Measurements from ENCODE around the gene HS6ST2. TPM values are rescaled to one million over a fixed set of nuclear protein-coding genes. Genes with fewer than 3 reads are reported as not detected.
"Not testable (repeated sequence)": the region's sequence is repeated elsewhere in the genome, so short reads cannot be mapped to it uniquely, and the experiment has no call there.

Gene HS6ST2
- polyA plus RNA-seq, 3 donors: 24.4 to 25.8 (median 25.2) TPM

GRCh38 chrX:132945055-132945599 is 13.3 kb downstream of the HS6ST2 start:
- DNase-seq (ENCODE audit: low read depth in 3 of 3, low spot score in 2 of 3): not testable (repeated sequence)

GRCh38 chrX:132940727-132941327 is 17.6 kb downstream of the HS6ST2 start:
- DNase-seq (ENCODE audit: low read depth in 3 of 3, low spot score in 2 of 3): no peak

GRCh38 chrX:132933170-132933569 is 25.3 kb downstream of the HS6ST2 start:
- no peak for DNase-seq (ENCODE audit: low read depth in 3 of 3, low spot score in 2 of 3)

- DNase-seq (ENCODE audit: low read depth in 3 of 3, low spot score in 2 of 3): no peak
Measured at GRCh38 chrX:132924426-132924825, 34.0 kb downstream of the HS6ST2 start.

GRCh38 chrX:132918523-132918922 is 39.9 kb downstream of the HS6ST2 start:
- no peak for DNase-seq (ENCODE audit: low read depth in 3 of 3, low spot score in 2 of 3)

- DNase-seq (ENCODE audit: low read depth in 3 of 3, low spot score in 2 of 3): no peak
Measured at GRCh38 chrX:132916349-132916748, 42.1 kb downstream of the HS6ST2 start.

- no peak for DNase-seq (ENCODE audit: low read depth in 3 of 3, low spot score in 2 of 3)
Measured at GRCh38 chrX:132909643-132910042, 48.8 kb downstream of the HS6ST2 start.

- DNase-seq (ENCODE audit: low read depth in 3 of 3, low spot score in 2 of 3): no peak
Measured at GRCh38 chrX:132908891-132909290, 49.5 kb downstream of the HS6ST2 start.

GRCh38 chrX:132900633-132901293 is 57.7 kb downstream of the HS6ST2 start:
- no peak for DNase-seq (ENCODE audit: low read depth in 3 of 3, low spot score in 2 of 3)

GRCh38 chrX:132887569-132887968 is 70.9 kb downstream of the HS6ST2 start:
- no peak for DNase-seq (ENCODE audit: low read depth in 3 of 3, low spot score in 2 of 3)

GRCh38 chrX:132883358-132883915 is 75.0 kb downstream of the HS6ST2 start:
- no peak for DNase-seq (ENCODE audit: low read depth in 3 of 3, low spot score in 2 of 3)

- not testable (repeated sequence) for DNase-seq (ENCODE audit: low read depth in 3 of 3, low spot score in 2 of 3)
Measured at GRCh38 chrX:132880753-132881152, 77.7 kb downstream of the HS6ST2 start.

GRCh38 chrX:132877954-132878536 is 80.4 kb downstream of the HS6ST2 start:
- no peak for DNase-seq (ENCODE audit: low read depth in 3 of 3, low spot score in 2 of 3)

GRCh38 chrX:132876523-132877338 is 81.7 kb downstream of the HS6ST2 start:
- peak in 1 of 3 donors; percentile 30 for DNase-seq (ENCODE audit: low read depth in 3 of 3, low spot score in 2 of 3)

- DNase-seq (ENCODE audit: low read depth in 3 of 3, low spot score in 2 of 3): no peak
Measured at GRCh38 chrX:132875650-132876522, 82.5 kb downstream of the HS6ST2 start.

- DNase-seq (ENCODE audit: low read depth in 3 of 3, low spot score in 2 of 3): no peak
Measured at GRCh38 chrX:132862562-132862961, 95.9 kb downstream of the HS6ST2 start.

GRCh38 chrX:132861076-132861475 is 97.4 kb downstream of the HS6ST2 start:
- no peak for DNase-seq (ENCODE audit: low read depth in 3 of 3, low spot score in 2 of 3)

GRCh38 chrX:132860200-132860599 is 98.2 kb downstream of the HS6ST2 start:
- no peak for DNase-seq (ENCODE audit: low read depth in 3 of 3, low spot score in 2 of 3)

GRCh38 chrX:132858018-132858417 is 100.4 kb downstream of the HS6ST2 start:
- no peak for DNase-seq (ENCODE audit: low read depth in 3 of 3, low spot score in 2 of 3)
